HepG2 (cell line): ENCODE data around the gene RPLP1. TPM values are rescaled to one million over a fixed set of nuclear protein-coding genes. Genes with fewer than 3 reads are reported as not detected.

Source experiments
- ATAC-seq: fragments of 200-7000 bp; cut with Tn5 transposase; 3 replicates; pipeline ENCODE4 v1.9.1; 2020; ENCODE audit warnings: mild to moderate bottlenecking, moderate library complexity
- BruUV-seq: library from RNA; stranded (reverse); fragments of 400-500 nt; replicated peaks from 2 replicates; lab custom pipeline; 2021; lab: Mats Ljungman, UMichigan
- CTCF ChIA-PET: fragments of 300-600 bp; formaldehyde crosslinking; extraction: SDS; loops from one replicate; lab custom pipeline; 2021; ENCODE audit warnings: low total read pairs, inconsistent platforms, low intra/inter-chr PET ratio; lab: Yijun Ruan, JAX
- POLR2A ChIA-PET: fragments of 350-600 bp; sonication (Branson Sonifier 250); formaldehyde crosslinking; loops from one replicate; lab custom pipeline; 2020; ENCODE audit warnings: antibody characterized with exemption, inconsistent platforms; lab: Yijun Ruan, JAX
- DNase-seq: peaks from one replicate; pipeline ENCODE4 v3.0.0-alpha.2; 2015; ENCODE audit warnings: low spot score
- FAIRE-seq: peaks from 3 replicates; lab custom pipeline; 2011; peaks lifted over from hg19 to GRCh38; lab: Jason Lieb, UNC
- H2AFZ ChIP-seq: one replicate; pipeline ENCODE4 v1.6.1; 2011; ENCODE audit warnings: low read length, inconsistent platforms
- H3K27ac ChIP-seq: fragments of 300-600 bp; 3 replicates; pipeline ENCODE4 v1.8.0; 2011; ENCODE audit warnings: mixed run types, mild to moderate bottlenecking, mixed read lengths, low read length, inconsistent platforms; ENCODE audit not compliant: insufficient read depth; ENCODE audit errors: extremely low read length
- H3K27me3 ChIP-seq, 2 experiments: fragments of 200-600 bp in 1 of 2; 2 replicates in 1 of 2; 3 replicates in 1 of 2; pipeline versions ENCODE4 v1.6.0 to v1.8.0; 2011; ENCODE audit warnings: low read length in 2 of 2, mild to moderate bottlenecking in 2 of 2, moderate library complexity in 2 of 2, inconsistent platforms in 1 of 2; ENCODE audit not compliant: insufficient read depth in 2 of 2, control insufficient read depth in 1 of 2
- H3K36me3 ChIP-seq, 2 experiments: fragments of 200-600 bp in 1 of 2; replicated peaks in 1 of 2; 2 replicates in 1 of 2; 3 replicates in 1 of 2; pipeline versions ENCODE4 v1.5.1 to v1.8.0; 2011; ENCODE audit warnings: low read length in 2 of 2, inconsistent platforms in 1 of 2; ENCODE audit not compliant: insufficient read depth in 2 of 2, control insufficient read depth in 1 of 2
- H3K4me1 ChIP-seq: 2 replicates; pipeline ENCODE4 v1.5.1; 2012; ENCODE audit warnings: low read length, inconsistent platforms; ENCODE audit not compliant: insufficient read depth
- H3K4me2 ChIP-seq: 2 replicates; pipeline ENCODE4 v1.6.0; 2011; ENCODE audit warnings: low read depth, low read length, inconsistent platforms
- H3K4me3 ChIP-seq, 3 experiments: fragments of 200-600 bp in 1 of 3; sonication (generic), shearing (Covaris generic) in 1 of 3; replicated peaks in 1 of 3; 2 replicates each; pipeline ENCODE4 v1.5.1; 2011 to 2016; ENCODE audit warnings: low read length in 3 of 3, inconsistent platforms in 2 of 3, low read depth in 2 of 3, mild to moderate bottlenecking in 2 of 3, control low read depth in 1 of 3, mixed read lengths in 1 of 3; ENCODE audit not compliant: insufficient read depth in 1 of 3
- H3K79me2 ChIP-seq: one replicate; pipeline ENCODE4 v1.6.1; 2011; ENCODE audit warnings: low read length, inconsistent platforms; ENCODE audit not compliant: insufficient read depth
- H3K9ac ChIP-seq: 2 replicates; pipeline ENCODE4 v1.6.0; 2011; ENCODE audit warnings: mild to moderate bottlenecking, low read depth, low read length, inconsistent platforms; ENCODE audit not compliant: insufficient read depth
- H3K9me3 ChIP-seq: 2 replicates; pipeline ENCODE4 v1.5.1; 2012; ENCODE audit warnings: mild to moderate bottlenecking, low read length
- H4K20me1 ChIP-seq: 2 replicates; pipeline ENCODE4 v1.6.0; 2011; ENCODE audit warnings: inconsistent platforms, mild to moderate bottlenecking, low read length, moderate library complexity; ENCODE audit not compliant: insufficient read depth
- KDM5A ChIP-seq: fragments of 200-600 bp; sonication (generic); IDR thresholded peaks from 2 replicates; pipeline ENCODE4 v1.7.0; 2018; ENCODE audit warnings: antibody characterized with exemption, mild to moderate bottlenecking, low read length, borderline replicate concordance
- NR2F2 ChIP-seq: IDR thresholded peaks from 2 replicates; pipeline ENCODE4 v1.6.1; 2012; ENCODE audit warnings: low read depth, inconsistent platforms, borderline replicate concordance
- SP140L ChIP-seq: sonication (generic); formaldehyde crosslinking; IDR thresholded peaks from 2 replicates; pipeline ENCODE4 v1.4.0; 2020; ENCODE audit warnings: missing genetic modification reagents, borderline replicate concordance
- ZNF350 ChIP-seq: sonication (generic); formaldehyde crosslinking; IDR thresholded peaks from 2 replicates; pipeline ENCODE4 v1.4.0; 2020; ENCODE audit warnings: mild to moderate bottlenecking, low read depth, missing genetic modification reagents, borderline replicate concordance
- ZNF782 ChIP-seq: sonication (generic); formaldehyde crosslinking; IDR thresholded peaks from 2 replicates; pipeline ENCODE4 v1.4.0; 2020; ENCODE audit warnings: missing genetic modification reagents, mild to moderate bottlenecking, borderline replicate concordance
- ZSCAN12 ChIP-seq: sonication (generic); formaldehyde crosslinking; IDR thresholded peaks from 2 replicates; pipeline ENCODE4 v1.9.0; 2021; ENCODE audit warnings: mild to moderate bottlenecking, missing genetic modification reagents
- WGBS: methylation state at CpG from one replicate; pipeline ENCODE4 v1.1.6; 2017; ENCODE audit warnings: low lambda C conversion rate; 5-methylcytosine and 5-hydroxymethylcytosine counted together
- in situ Hi-C: cut with HindIII; loops from 2 replicates; pipeline ENCODE4 v1.10.0; 2017; ENCODE audit warnings: low pct_unique_long_range_greater_than_20kb; ENCODE audit not compliant: extremely low pct_ligation_motif_present
- intact Hi-C: fragments of 100-400 bp; cut with micrococcal nuclease; formaldehyde crosslinking; loops from one replicate; pipeline ENCODE4 v1.10.0; 2022; ENCODE audit not compliant: unreplicated experiment
- polyA plus RNA-seq, 8 experiments: library from polyadenylated mRNA; depleted of rRNA in 3 of 8; stranded (reverse) in 7 of 8; unstranded in 1 of 8; fragments of >200 nt; fragmentation: Illumina TruSeq in 4 of 8; extraction: Trizol in 4 of 8; gene quantifications; 2 replicates each; pipeline versions ENCODE4 v1.2.1 to v1.2.3, GENCODE V29; 2011 to 2016; ENCODE audit warnings: low read depth in 4 of 8, missing spikeins in 1 of 8, mixed read lengths in 1 of 8; ENCODE audit not compliant: insufficient read depth in 1 of 8
- total RNA-seq, 5 experiments: library from RNA; depleted of rRNA; stranded (reverse); fragments of >200 nt; fragmentation: Illumina TruSeq; extraction: Trizol; gene quantifications; 2 replicates each; pipeline ENCODE4 v1.2.3, GENCODE V29; 2016; ENCODE audit warnings: low read depth in 1 of 5
- TF ChIP-seq, protein P1 (sequence below): sonication (generic); formaldehyde crosslinking; IDR thresholded peaks from 2 replicates; pipeline ENCODE4 v1.5.0; 2020; ENCODE audit warnings: mild to moderate bottlenecking, missing genetic modification reagents, borderline replicate concordance
- TF ChIP-seq, protein P2 (sequence below): sonication (generic); formaldehyde crosslinking; conservative IDR thresholded peaks from 2 replicates; pipeline ENCODE4 v1.4.0; 2020; ENCODE audit warnings: missing genetic modification reagents

The RPLP1 gene
- total and polyA plus RNA-seq, 2 of the 13 experiments (the other 11 are each of a cell fraction or from before 2014, with no cell fraction given): 817 to 929 TPM

GRCh38 chr15:69444686-69445085 lies 7.9 kb upstream of the RPLP1 start:
- Histone ChIP-seq H3K4me1 (no peaks in the 10 kb centered on the region), H3K36me3 (peaks cover 3 to 55% of the 10 kb centered on the region in 2 experiments), H2AFZ (no peak overlapping the region), H3K79me2 (no peaks in the 10 kb centered on the region), H3K27ac (no peak overlapping the region), H3K4me3 (no peak overlapping the region), H3K9ac (no peak overlapping the region), H3K4me2 (no peak overlapping the region), H3K27me3 (no peaks in the 10 kb centered on the region), H3K9me3 (no peaks in the 10 kb centered on the region), H4K20me1 (no peaks in the 10 kb centered on the region)
- POLR2A ChIA-PET: no interaction called here
- intact Hi-C loops (no loop called here), in situ Hi-C loops (no loop called here)
- ATAC-seq (no peak), FAIRE-seq (no peak), DNase-seq (no peak)
- 97% methylated on average over 7 of the region's 7 CpGs for WGBS
- CTCF ChIA-PET: no interaction called here
- no TSS peak for BruUV-seq
- no peak for TF ChIP-seq NR2F2
- TF ChIP-seq, protein P1, sequence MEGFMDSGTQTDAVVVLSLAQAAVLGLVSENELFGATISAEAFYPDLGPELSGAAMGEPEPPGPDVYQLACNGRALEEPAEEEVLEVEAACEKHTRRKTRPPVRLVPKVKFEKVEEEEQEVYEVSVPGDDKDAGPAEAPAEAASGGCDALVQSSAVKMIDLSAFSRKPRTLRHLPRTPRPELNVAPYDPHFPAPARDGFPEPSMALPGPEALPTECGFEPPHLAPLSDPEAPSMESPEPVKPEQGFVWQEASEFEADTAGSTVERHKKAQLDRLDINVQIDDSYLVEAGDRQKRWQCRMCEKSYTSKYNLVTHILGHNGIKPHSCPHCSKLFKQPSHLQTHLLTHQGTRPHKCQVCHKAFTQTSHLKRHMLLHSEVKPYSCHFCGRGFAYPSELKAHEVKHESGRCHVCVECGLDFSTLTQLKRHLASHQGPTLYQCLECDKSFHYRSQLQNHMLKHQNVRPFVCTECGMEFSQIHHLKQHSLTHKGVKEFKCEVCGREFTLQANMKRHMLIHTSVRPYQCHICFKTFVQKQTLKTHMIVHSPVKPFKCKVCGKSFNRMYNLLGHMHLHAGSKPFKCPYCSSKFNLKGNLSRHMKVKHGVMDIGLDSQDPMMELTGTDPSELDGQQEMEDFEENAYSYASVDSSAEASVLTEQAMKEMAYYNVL (CRISPR knock-in tag): no peak
- TF ChIP-seq ZNF782: no peak
- TF ChIP-seq ZSCAN12 (CRISPR knock-in tag): no peak
- TF ChIP-seq ZNF350 (CRISPR knock-in tag): no peak
- TF ChIP-seq SP140L (CRISPR knock-in tag): no peak
- TF ChIP-seq, protein P2, sequence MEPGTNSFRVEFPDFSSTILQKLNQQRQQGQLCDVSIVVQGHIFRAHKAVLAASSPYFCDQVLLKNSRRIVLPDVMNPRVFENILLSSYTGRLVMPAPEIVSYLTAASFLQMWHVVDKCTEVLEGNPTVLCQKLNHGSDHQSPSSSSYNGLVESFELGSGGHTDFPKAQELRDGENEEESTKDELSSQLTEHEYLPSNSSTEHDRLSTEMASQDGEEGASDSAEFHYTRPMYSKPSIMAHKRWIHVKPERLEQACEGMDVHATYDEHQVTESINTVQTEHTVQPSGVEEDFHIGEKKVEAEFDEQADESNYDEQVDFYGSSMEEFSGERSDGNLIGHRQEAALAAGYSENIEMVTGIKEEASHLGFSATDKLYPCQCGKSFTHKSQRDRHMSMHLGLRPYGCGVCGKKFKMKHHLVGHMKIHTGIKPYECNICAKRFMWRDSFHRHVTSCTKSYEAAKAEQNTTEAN (CRISPR knock-in tag): no peak
- no peak for TF ChIP-seq KDM5A
